Measurements from ENCODE around the gene DCAF6.

- TF ChIP-seq TAF1 (IDR thresholded peaks at IDR 0.05; ENCODE audit: borderline replicate concordance, insufficient read depth, low read length), result no peak
- TF ChIP-seq POLR2AphosphoS5 (IDR thresholded peaks at IDR 0.05; ENCODE audit: low read depth, low read length), result no peak
These were observed 35.6 kb upstream of the DCAF6 start for GRCh38 chr1:167900907-167901306.

Data from PFSK-1 (cell line).